SKM-1 (cell line): ENCODE results near the gene MORC2.
A peak's percentile ranks its signal among the peaks of the same experiment; 100 is the strongest.

Experiments used
- DNase-seq: peaks from one replicate; lab custom pipeline; 2025; ENCODE audit not compliant: unreplicated experiment; lab: John Stamatoyannopoulos, UW

MORC2 gene

GRCh38 chr22:30922151-30922611 is 46.4 kb downstream of the MORC2 start:
- DNase-seq, result no peak

- DNase-seq, result no peak
Measured at GRCh38 chr22:30921108-30921507, 47.5 kb downstream of the MORC2 start.

- DNase-seq, result no peak
Measured at GRCh38 chr22:30920407-30920806, 48.2 kb downstream of the MORC2 start.

- no peak for DNase-seq
Measured at GRCh38 chr22:30919973-30920372, 48.6 kb downstream of the MORC2 start.

- no peak for DNase-seq
Measured at GRCh38 chr22:30918761-30919160, 49.8 kb downstream of the MORC2 start.

- DNase-seq, result no peak
Measured at GRCh38 chr22:30910358-30910757, 58.2 kb downstream of the MORC2 start.

GRCh38 chr22:30909306-30909705 is 59.3 kb downstream of the MORC2 start:
- DNase-seq, result no peak

- DNase-seq, result no peak
Measured at GRCh38 chr22:30908051-30908461, 60.5 kb downstream of the MORC2 start.

GRCh38 chr22:30906946-30907345 is 61.6 kb downstream of the MORC2 start:
- DNase-seq, result no peak

- DNase-seq, result no peak
Measured at GRCh38 chr22:30906411-30906810, 62.2 kb downstream of the MORC2 start.

GRCh38 chr22:30905696-30906341 is 62.8 kb downstream of the MORC2 start:
- DNase-seq, result no peak

- no peak for DNase-seq
Measured at GRCh38 chr22:30903876-30904460, 64.6 kb downstream of the MORC2 start.

- no peak for DNase-seq
Measured at GRCh38 chr22:30902496-30903357, 65.8 kb downstream of the MORC2 start.

GRCh38 chr22:30894371-30894740 is 74.2 kb downstream of the MORC2 start:
- no peak for DNase-seq

- DNase-seq, result no peak
Measured at GRCh38 chr22:30893434-30894370, 74.9 kb downstream of the MORC2 start.

- no peak for DNase-seq
Measured at GRCh38 chr22:30892731-30893221, 75.8 kb downstream of the MORC2 start.

GRCh38 chr22:30892286-30892685 is 76.3 kb downstream of the MORC2 start:
- DNase-seq, result no peak

GRCh38 chr22:30891781-30892180 is 76.8 kb downstream of the MORC2 start:
- no peak for DNase-seq

GRCh38 chr22:30891443-30891755 is 77.2 kb downstream of the MORC2 start:
- no peak for DNase-seq

- DNase-seq, result peak; percentile 11
Measured at GRCh38 chr22:30890686-30891442, 77.7 kb downstream of the MORC2 start.
